Stimulated activated CD8-positive, alpha-beta memory T cell treated with anti-CD3 and anti-CD28 coated beads, Interleukin-4, amount 100 ng/mL, for 4 hours (primary cell): ENCODE data around the gene LRRC26.

Source experiments
- DNase-seq, 2 donors: peaks; one replicate each; pipeline ENCODE4 v3.0.0-alpha.2; 2020; ENCODE audit warnings: low read depth in 2 of 2, low spot score in 1 of 2

Gene LRRC26

DNA sequence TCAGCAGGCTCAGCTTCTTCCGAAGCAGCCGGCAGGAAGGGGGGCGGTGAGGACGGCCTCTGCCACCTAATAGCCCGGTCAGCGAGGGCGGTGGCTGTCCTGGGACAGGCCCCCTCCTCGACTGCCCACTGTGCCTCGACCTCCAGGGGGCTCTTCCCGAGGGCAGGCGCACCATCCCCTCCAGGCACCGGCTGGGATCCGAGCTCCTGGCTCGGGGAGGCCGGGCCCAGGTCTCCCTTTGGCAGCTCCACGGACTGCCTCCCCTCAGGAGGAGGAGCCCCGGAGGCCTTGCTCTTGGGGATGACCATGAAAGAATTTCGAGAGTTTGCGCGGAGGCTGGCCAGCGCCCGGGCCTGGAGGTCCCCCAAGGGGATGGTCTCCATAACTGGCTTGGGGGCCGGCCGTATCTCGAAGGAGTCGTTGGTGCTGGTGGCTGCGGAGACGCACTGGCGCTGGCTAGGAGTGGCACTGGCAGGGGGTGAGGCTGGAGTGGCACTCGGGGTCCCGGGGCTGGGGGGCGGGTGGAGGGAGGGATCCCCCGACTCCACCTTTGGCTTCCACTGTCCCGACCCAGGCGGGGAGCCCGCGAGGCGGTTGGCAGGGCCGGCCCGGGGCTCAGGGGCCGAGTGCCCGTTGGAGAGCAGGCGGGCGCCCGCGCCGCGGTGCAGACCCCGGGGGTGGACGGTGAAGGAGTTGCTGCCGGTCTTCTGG is 29.7 kb upstream of the LRRC26 start:
- no peak for DNase-seq

DNA sequence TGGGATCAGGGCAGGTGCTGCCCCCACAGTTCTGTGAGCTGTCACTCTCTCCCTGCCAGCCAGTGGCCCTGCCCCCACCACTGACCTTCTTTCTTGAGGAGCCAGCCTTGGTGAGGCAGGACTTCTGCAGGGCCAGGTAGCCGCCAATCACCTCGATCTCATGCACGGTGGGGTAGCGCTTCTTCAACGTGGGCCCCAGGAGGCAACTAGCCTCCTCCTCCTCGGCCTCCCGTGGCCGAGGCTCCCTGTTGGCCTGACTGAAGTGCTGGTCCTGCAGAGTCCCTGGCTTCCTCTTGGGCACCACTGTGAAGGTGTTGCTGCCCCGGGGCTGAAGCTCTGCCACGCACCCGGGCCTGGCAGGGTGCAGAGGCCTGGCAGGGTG is 29.0 kb upstream of the LRRC26 start:
- no peak for DNase-seq

DNA sequence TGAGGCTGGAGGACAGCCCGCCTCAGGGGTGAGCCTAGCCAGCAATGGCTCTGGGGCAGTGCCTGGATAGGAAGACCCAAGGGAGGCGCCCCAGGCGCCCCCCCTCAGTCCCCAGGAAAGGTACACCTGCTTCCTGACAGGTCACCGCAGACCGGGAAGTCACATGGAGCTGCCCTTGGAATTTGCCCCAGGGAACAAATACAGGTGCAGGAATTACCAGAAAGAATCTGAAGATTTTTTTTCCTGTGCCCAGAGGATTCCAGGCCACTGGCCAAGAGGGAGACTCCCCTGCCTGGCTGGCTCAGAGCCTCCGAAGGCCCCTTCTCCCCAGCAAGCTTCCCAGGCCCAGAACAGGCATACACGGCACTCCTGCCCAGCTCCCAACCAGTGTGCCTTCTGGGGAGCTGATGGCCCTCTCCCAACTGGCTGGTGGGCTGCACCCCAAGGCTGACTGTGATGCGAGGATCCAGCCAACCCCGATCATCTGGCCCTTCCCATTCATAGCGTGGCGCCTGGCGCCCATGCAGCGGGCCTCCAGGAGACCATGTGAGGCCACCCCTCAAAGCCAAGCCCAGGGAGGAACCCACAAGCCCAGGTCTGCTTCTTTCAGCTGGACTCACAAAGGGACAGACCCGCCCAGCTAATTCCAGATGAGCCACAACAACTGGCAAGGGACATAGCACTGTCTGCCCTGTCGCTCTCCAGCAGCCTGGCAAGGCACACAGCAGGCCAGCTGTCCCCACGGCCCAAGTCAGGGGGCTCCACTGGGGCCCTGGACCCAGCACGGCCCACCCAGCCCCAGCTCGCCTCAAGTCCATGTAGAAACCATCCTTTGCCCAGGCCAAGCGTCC is 28.4 kb upstream of the LRRC26 start:
- no peak for DNase-seq

DNA sequence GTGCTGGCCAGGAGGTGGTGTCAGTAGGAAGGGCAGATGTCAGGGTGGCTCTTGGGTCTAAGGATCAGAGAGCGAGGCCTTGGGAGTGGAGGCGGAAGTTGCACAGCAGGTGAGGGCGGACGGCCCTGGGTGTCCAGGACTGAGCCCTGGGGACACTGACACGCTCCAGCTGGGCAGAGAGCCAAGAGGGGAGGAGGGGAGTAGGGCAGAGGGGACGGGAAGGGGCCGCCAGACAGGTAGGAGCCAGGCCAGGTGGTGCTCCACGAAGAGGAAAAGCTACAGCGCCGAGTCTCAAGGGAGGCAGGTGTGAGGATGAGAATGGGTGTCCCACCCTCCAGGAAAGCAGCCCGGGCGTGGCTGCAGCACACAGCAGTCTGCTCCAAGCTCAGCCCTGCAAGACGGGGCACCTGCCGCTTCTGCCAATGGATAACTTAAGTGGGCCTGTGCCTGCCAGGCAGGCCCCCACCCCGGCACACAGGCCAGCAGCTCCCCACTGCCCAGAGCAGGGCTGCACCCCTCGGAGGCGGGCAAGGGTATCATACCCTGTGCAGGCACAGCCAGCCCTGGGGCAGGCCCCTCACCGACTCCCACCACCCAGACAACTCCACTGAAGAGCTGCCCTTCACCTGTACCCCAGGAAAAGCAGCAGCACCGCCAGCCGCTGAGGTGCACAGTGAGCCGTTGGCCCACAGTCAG is 25.8 kb upstream of the LRRC26 start:
- no peak for DNase-seq

DNA sequence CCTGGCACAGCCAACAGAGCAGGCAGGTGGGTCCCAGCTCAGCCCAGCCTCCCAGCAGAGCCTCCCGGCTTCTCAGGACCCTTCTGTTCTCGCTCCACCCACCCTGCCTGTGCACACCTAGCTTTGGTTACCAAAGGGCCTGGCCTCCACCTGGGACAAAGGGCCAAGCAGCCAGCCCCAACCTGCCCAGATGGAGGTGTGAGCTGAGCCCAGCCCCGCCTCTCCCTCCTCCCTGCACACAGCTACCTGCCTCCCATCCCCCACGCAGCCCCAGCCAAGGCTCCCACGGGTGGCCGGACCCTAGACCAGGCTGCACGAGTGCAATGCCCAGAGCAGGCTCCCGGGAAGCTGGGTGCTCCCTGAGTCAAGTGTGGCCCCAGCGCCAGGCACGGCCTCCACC is 25.1 kb upstream of the LRRC26 start:
- DNase-seq: no peak

DNA sequence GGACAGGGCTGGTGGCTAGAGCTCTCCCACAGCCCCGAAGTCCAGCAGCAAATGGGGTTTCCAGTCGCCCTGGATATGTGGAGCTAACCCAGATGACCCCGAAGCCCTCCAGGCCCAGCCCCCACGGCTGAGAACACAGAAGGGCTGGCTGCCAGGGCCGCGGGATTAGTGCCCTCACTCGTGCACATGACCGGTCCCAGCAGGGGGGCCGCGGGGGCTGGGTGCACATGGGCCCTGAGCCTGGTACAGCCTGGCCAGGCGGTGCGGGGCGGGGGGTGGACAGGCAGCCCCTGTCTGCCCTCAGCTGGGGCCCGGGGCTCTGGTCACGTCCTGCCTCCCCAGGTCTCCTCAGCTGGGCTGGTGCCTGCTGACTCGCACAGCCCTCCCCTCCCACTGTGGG is 24.5 kb upstream of the LRRC26 start:
- no peak for DNase-seq

DNA sequence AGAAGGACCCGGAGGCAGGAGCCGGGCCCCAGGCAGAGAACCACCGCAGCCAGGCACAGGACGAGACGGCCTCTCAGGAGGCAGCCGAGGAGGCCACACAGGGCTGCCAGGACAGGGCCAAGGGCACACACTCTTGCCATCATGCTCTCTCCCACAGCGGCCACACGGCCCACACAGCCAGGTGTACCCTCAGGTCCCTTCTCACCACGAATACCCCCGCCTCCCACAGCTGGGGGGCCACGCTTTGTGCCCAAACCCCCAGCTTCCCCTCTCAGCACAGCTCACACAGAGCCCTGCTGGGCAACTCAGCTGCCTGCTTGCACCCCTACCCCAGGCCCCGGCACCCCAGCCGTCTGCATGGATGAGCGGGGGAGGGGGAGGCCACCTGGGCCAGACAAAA is 23.9 kb upstream of the LRRC26 start:
- DNase-seq: no peak

DNA sequence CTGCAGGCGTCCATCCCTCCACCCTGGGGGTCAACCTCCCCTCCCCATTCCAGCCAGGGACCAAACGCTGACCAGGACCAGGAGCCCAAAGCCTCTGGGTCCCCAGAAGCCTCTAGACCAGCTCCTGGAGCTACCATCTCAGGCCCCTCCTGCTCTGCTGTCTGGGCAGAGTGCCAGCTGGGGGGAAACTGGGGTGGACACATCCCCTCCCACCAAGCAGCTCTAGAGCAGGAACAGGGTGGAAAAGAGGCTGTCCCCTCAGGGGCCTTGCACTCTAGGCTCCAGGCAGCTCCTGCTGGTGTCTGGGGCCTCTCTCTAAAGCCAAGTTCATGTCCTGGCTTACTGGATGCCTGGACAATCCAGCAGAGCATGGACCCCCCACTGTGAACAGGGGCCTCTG is 23.0 kb upstream of the LRRC26 start:
- DNase-seq: no peak

DNA sequence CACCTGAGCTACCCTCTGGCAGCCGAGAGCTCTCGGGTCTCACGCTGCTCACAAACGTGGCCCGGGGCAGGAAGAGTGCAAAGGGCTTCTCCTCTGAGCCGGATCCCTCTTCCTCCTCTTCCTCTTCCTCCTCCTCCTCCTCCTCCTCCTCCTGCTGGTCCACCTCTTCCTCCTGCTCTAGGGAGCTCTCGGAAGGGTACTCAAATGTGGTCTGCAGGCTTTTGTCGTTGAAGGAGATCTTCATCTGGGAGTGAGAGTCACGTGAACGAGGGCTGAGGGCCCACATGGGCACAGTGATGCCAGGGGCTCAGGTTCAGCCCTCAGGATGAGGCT is 22.6 kb upstream of the LRRC26 start:
- DNase-seq: no peak

DNA sequence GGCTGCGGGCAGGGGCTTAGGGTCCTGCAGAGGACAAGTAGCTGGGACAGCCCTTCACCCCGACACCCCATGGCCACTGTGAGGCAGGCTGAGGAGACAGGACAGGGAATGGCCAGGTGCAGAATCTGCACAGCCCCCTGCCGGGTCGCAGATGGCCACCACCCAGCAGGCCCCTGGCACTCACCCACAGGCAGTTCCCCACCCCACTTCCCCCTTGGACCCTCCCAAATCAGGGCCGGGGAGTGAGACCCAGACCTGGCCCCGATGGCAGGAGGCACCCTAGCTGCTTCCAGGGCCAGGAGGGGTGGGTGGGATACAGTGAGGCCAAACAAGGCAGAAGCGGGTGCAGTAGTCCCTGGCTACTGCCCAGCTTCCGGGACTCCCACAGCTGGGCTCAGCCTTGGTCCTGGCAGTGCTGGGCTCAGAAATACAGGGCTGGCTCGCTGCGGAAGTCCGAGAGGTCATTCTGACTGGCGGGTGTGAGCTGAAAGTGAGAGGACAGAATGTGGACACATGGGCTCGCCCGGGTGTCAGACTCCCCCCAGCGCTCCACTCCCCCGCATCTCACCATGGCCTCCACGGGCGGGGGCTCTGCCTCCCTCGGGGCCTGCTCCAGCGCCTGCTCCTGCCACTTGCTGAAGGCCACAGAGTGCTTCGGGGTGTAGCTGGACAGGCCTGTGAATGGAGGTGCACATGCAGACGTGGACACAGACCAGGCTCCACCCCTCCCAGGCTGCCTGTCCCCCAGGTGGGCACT is 22.0 kb upstream of the LRRC26 start:
- no peak for DNase-seq

DNA sequence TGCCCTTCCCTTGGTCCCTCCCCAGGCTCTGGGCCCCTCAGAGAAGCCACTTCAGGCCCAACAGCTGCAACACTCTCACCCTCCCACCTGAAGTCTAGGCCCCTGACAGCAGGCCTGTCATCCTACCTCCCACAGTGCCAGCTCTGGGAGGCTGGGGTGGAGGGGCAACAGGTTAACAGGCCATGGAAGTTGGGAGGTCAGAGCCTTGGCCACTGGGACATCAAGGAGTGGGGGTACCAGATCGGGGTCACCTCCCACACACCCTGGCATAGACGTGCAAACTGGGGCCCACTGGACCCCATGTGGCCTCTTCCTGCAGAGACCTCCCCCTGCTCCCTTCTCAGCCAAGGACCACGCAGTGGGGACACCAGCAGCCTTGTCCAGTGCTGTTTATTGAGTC is 21.4 kb upstream of the LRRC26 start:
- no peak for DNase-seq

DNA sequence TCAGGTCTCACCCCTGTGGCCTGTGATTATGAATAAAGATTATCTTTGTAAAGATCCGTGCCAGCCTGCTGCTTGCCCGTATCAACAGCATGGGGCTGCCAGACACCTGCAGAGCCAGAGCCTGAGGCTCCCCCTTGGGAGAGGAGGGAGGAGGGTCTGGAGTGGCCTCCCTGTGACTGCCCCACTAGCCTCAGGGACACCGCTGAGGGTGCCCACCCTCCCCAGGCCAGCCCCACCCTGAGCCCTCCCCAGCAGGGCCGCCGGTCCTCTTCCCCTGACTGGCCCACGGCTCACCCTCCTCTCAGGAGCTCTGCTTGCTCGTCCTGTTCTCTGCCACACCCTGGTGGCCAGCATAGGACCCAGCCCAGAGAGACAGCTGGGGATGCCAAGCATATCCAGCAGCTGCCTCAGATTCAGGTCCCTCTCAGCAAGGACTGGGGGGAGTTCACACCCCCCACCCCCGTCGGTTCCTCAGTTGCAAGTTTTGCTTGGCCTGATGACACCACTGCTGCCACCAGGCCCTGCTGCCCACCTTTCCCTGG is 20.5 kb upstream of the LRRC26 start:
- no peak for DNase-seq

DNA sequence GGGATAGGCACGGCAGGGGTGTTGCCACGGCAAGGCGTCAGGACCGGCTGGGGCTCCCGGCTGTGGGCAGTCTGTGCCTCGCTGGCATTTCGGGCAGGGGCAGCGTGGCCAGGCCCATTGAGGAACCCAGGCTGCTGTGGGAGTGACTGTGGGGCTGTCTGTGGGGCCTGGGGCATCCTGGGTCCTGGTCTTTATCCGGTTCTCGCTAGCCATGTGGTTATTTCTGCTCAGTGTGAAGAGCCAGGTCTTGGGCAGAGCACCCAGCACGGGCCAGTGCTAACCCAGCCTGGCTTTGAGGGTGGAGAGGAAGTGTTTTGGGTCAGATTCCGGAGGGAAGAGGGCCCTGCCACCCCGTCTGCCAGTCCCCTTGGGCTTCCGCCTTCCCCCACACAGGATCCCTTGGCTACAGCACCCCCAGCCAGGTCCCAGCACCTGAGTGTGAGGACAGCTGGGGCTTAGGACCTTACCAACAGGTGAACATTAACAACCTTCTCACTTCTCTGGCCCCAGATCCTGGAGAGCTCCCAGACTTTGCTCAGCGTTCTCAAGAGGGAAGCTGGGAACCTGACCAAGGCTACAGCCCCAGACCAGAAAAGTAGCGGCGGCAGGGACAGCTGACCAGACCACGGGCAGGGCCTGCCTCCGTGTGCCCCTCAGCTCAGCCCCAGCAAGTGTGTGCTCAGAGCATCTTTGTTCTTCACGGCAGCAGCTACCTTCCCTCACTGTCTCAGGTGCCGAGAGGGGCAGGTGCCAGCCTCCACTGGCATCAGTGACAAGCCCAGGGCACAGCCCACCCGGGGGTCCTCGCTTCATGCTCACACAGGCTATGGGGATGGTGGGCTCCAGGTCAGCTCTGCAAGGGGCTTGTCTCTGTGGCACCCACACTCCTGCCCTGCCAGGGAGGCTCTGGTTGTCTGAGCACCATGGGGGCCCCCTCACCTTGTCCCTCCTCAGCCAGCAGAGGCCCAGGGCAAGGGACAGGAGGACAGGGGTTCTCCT is 19.7 kb upstream of the LRRC26 start:
- no peak for DNase-seq

DNA sequence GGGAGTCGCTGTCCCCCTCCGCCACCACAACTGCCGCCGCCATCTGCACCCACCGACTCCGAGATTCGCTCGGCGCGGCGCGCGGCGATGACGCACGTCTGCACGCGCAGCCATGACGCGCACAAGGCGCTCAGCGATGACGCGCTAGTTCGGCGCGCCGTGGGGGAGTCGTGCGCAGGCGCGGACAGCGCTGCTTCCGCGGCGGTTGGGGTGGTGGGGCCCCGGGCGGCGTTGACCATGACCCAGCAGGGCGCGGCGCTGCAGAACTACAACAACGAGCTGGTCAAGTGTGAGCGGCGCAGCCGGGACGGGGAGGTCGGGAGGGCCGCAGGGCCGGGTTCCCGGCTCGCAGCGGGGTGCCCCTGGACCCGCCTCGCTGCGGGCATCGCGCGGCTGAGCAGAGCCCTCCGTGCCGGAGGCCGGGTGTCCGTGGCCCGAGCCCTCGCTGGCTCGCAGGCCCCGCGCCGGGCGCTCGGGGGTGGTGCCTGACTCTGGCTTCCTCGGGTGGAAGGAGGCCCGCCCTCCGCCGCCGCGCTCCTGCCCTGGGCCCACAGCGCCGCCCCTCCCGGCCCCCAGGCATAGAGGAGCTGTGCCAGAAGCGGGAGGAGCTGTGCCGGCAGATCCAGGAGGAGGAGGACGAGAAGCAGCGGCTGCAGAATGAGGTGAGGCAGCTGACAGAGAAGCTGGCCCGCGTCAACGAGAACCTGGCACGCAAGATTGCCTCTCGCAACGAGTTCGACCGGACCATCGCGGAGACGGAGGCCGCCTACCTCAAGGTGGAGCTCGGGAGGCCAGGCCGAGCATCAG is 18.8 kb upstream of the LRRC26 start, which contains the start of the genes ANAPC2 and SSNA1:
Gene ANAPC2, minus strand, starts transcription at position 71 of the 807 bp plus-strand sequence. Its CDS starts 28 bp downstream, at position 43.
Gene SSNA1, plus strand, starts transcription at position 187 of the 807 bp plus-strand sequence. Its CDS starts 51 bp downstream, at position 238.
- DNase-seq: peak; percentile 82 to 83

DNA sequence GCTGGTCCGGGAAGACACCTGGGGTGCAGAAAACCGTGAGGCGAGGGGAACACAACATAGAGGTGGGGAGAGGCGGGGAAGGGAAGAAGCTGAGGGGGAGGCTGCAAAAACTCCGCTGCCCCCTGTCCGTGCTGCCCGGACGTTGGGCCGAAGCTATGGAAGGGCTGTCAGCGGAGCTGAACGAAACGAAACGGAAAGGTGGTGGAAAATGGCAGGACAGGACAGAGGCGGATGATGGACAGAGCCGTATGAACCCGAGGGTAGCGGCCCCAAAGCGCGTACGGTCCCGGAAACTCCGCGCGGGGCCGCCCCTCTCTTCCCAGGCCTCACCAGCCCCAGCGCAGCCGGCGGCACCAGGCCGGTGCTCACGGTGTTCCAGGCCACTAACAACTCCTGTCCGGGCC is 18.2 kb upstream of the LRRC26 start:
- DNase-seq: no peak

DNA sequence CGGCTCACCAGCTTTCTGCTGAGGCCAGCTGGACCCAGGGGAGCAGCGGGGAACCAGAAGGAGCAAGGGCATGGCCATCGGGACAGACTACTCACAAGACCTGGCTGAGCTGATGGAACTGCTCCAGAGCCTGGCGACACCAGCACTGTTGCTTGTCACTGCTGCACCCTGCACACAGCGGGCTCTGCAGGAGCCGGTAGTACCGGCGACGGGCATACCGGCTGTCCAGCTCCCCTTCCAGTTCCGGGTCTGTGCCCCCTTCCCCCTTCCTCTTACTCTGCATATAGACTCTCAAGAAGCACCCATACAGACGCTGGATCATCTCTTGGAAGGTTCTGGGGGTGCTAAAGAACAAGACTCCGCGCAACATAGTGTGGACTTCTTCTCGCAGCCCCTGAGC is 17.5 kb upstream of the LRRC26 start:
- DNase-seq: no peak

DNA sequence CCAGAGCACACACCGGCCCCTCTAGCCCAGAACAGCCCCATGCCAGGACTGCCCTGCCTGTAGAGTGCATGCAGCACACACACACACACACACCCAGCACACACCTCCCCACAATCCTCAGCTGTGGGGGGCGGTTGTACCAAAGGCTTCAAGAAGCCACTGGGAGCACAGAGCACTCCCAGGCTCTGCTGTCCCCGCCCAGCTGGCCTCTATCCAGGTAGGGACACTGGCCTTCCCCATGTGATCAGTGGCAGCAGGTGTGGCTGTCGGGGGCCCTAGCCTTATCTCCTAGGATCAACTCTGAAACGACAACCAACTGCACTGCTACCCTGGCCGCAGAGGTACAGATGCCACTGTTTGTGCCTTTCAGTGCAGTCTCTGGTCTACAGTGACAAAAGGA is 16.5 kb upstream of the LRRC26 start:
- DNase-seq: no peak

DNA sequence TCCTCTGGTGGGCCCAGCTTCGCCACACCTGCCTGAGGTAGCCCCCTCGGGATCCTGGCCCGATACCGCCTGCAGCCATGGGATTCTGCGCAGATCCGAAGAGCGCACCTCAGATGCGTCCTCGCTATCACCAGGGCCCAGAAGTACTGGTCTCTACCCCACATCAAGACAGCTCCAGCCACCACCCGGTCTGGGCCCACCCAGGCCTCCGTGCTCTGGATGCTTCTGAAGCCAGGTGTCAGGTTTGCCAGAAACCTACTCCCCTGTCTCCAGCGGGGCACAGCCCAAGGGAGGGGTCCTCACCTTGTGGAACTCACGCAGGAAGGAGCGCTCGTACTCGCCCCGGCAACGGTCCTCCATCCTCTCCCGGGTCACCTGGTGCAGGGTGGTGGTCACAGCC is 16.1 kb upstream of the LRRC26 start:
- DNase-seq: no peak
